Measurements from ENCODE around the gene TTC28.

- TF ChIP-seq CTCF (IDR thresholded peaks at IDR 0.05; ENCODE audit: low read depth, low read length) (no peak), POLR2A (IDR thresholded peaks at IDR 0.05; ENCODE audit: extremely low read depth, insufficient read length) (no peak)
These were observed 567.5 kb downstream of the TTC28 start for GRCh38 chr22:28112190-28112544.

All from NB4 (cell line).